ENCODE data around the gene ATG16L1. TPM values are rescaled to one million over a fixed set of nuclear protein-coding genes. Genes with fewer than 3 reads are reported as not detected.

The ATG16L1 gene
- total and polyA plus RNA-seq, 5 donors: 7.9 to 18.8 (median 17.7) TPM

DNA sequence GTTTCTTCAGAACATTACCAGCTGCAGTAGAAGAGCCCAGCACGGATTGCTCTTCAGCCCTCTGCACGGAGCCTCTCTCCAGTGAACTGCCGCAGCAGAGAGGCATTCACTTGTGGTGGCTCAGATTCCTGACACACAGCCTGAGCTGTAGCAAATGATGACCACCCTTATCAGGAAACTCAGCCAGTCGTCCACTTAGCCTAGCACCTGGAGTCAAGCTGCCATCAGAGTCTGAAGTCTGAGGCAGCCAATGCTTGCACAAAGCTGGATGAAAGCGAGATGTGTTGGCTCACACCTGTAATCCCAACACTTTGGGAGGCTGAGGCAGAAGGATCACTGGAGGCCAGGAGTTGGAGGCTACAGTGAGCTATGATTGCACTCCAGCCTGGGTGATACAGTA, 44.4 kb downstream of the ATG16L1 start:
- intact Hi-C loops (cut with DNase I): no loop called here
- no peak for ATAC-seq
- Histone ChIP-seq H3K4me3 (ENCODE audit: low read length) (no peak overlapping the region), H3K4me1 (ENCODE audit: control insufficient read depth, insufficient read depth, low read length) (no peaks in the 10 kb centered on the region), H3K27me3 (ENCODE audit: control insufficient read depth, insufficient read depth) (no peaks in the 10 kb centered on the region), H3K27ac (ENCODE audit: low read length) (no peak overlapping the region), H3K9me3 (ENCODE audit: control insufficient read depth, low read length) (no peaks in the 10 kb centered on the region)
- no peak for DNase-seq
- 80% methylated on average over 5 of the region's 5 CpGs for WGBS

DNA sequence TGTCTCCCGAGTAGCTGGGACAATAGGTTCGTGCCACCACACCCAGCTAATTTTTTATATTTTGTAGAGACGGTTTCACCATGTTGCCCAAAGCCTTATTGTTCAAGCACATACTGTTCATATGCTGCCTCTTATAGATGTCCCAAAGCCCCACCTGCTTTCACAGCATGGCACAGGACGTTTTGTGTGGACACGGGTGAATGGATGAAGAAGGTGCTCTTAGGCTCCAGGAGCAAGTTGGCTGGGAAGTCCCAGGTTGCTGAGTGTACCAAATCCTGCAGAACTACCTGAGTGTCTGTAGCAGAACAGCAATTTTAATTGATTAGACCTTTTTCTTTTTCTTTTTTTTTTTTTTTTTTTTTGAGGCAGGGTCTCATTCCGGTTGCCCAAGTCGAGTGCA, 45.6 kb downstream of the ATG16L1 start:
- WGBS: 81% methylated on average over 7 of the region's 7 CpGs
- H3K4me1 ChIP-seq (ENCODE audit: control insufficient read depth, insufficient read depth, low read length): no peaks in the 10 kb centered on the region
- no peaks in the 10 kb centered on the region for H3K9me3 ChIP-seq (ENCODE audit: control insufficient read depth, low read length)
- H3K4me3 ChIP-seq (ENCODE audit: low read length): no peak overlapping the region
- ATAC-seq (no peak), DNase-seq (no peak)
- intact Hi-C loops (cut with DNase I): no loop called here
- H3K27me3 ChIP-seq (ENCODE audit: control insufficient read depth, insufficient read depth): no peaks in the 10 kb centered on the region
- no peak overlapping the region for H3K27ac ChIP-seq (ENCODE audit: low read length)

DNA sequence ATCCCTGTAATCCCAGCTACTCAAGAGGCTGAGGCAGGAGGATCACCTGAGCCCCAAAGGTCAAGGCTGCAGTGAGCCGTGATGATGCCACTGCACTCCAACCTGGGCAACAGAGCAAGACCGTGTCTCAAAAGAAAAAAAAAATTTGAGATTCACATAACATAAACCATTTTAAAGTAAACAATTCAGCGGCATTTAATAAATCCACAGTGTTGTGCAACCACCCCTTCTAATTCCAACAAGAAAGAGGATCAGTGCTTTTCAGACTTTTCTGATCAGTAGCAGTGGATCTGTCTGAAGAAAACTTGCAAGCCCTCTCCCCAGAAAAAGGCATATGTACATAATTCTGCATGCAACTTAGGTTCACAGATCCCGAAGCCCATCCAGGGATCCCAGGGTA, 48.9 kb downstream of the ATG16L1 start:
- DNase-seq: no peak
- intact Hi-C loops (cut with DNase I): no loop called here
- Histone ChIP-seq H3K27me3 (ENCODE audit: control insufficient read depth, insufficient read depth) (no peaks in the 10 kb centered on the region), H3K9me3 (ENCODE audit: control insufficient read depth, low read length) (no peaks in the 10 kb centered on the region), H3K27ac (ENCODE audit: low read length) (no peak overlapping the region), H3K4me1 (ENCODE audit: control insufficient read depth, insufficient read depth, low read length) (no peaks in the 10 kb centered on the region), H3K4me3 (ENCODE audit: low read length) (no peak overlapping the region)
- ATAC-seq: no peak
- 96% methylated on average over 4 of the region's 4 CpGs for WGBS

DNA sequence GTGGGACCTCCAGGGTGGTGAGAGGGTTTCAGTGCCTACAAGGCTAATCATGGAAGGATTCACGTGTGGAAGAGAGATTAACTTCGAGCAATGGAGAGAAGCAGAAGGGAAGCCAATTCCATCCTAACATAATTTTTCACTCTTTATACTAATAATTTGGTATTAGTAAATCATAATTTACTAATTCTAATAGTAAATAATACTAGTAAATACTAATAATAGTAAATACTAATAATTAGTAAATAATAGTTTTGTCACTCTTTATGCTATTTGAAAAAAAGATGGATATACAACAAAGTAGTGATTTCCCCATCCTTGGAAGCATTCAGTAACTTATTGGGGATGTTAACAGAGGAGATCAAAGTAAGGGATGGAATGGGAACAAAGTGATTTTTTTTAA, 49.8 kb downstream of the ATG16L1 start:
- no peak for ATAC-seq
- intact Hi-C loops (cut with DNase I): no loop called here
- DNase-seq: no peak
- WGBS: 83% methylated on average over 2 of the region's 2 CpGs
- Histone ChIP-seq H3K4me1 (ENCODE audit: control insufficient read depth, insufficient read depth, low read length) (no peaks in the 10 kb centered on the region), H3K9me3 (ENCODE audit: control insufficient read depth, low read length) (no peaks in the 10 kb centered on the region), H3K4me3 (ENCODE audit: low read length) (no peak overlapping the region), H3K27me3 (ENCODE audit: control insufficient read depth, insufficient read depth) (no peaks in the 10 kb centered on the region), H3K27ac (ENCODE audit: low read length) (no peak overlapping the region)

DNA sequence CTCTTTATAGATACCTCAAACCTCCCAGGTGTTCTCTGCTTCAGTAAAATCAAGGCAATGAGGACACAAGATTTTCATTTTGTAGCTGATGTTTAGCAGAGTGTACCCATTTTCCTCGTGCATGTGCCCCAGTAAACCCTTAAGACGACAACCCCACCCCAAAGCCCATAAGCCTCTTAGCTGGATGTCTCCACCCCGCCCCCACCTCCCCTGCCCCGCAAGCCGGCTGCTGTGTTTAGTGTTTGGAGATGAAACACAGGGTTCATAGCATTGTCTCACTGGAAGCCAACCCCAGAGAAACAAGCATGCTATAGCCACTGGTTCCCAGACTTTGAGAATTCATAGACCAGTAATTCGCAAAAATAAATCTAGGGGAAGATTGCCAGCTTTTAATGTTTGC, 50.3 kb downstream of the ATG16L1 start:
- ATAC-seq: no peak

DNA sequence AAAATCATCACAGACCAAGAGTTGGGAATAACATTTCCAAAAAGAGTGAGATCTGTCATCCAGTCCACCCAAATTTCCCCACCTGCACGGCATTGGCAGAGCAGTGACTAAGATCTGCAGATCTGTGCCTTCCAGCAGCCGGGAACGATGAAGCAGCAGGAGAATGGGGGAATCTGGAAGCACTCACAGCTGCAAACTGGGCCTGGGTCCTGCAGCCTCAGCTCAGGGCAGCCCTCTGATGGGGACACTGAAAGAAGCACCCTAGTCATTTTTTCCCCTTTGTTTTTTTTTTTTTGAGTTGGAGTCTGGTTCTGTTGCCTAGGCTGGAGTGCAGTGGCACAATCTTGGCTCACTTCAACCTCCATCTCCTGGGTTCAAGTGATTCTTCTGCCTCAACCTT, 51.8 kb downstream of the ATG16L1 start:
- intact Hi-C loops (cut with DNase I): no loop called here
- Histone ChIP-seq H3K4me1 (ENCODE audit: control insufficient read depth, insufficient read depth, low read length) (no peaks in the 10 kb centered on the region), H3K27ac (ENCODE audit: low read length) (no peak overlapping the region), H3K27me3 (ENCODE audit: control insufficient read depth, insufficient read depth) (no peaks in the 10 kb centered on the region), H3K4me3 (ENCODE audit: low read length) (no peak overlapping the region), H3K9me3 (ENCODE audit: control insufficient read depth, low read length) (no peaks in the 10 kb centered on the region)
- 94% methylated on average over 3 of the region's 3 CpGs for WGBS
- DNase-seq (no peak), ATAC-seq (no peak)

More for the DNA sequence above, 50.3 kb downstream of the ATG16L1 start:
- H3K27ac ChIP-seq (ENCODE audit: low read length): no peak overlapping the region
- intact Hi-C loops (cut with DNase I): no loop called here
- no peaks in the 10 kb centered on the region for H3K27me3 ChIP-seq (ENCODE audit: control insufficient read depth, insufficient read depth)
- WGBS: 46% methylated on average over 6 of the region's 6 CpGs
- H3K4me3 ChIP-seq (ENCODE audit: low read length): no peak overlapping the region
- H3K9me3 ChIP-seq (ENCODE audit: control insufficient read depth, low read length): no peaks in the 10 kb centered on the region
- no peaks in the 10 kb centered on the region for H3K4me1 ChIP-seq (ENCODE audit: control insufficient read depth, insufficient read depth, low read length)
- no peak for DNase-seq

DNA sequence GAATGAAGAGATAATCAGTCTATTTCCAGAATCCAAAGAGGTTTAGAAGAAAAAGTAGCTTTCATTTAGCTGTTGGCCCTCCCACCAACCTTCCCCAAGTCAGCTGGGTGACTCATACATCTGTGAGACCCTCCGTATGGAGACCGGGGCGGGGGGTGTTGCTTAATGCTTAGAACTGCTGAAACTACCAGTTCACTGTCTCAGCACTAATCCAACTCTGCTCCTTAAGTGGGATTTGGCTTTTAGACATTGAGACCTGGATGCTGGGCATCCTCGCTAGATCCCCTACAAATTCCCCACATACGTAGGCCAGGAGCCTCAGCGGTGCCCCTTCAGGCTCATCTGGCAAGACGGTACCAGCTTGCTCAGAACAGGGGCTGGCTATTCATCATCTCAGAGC, 56.1 kb downstream of the ATG16L1 start, which contains the start of gene SAG:
Gene SAG, plus strand, starts transcription at position 252 of the 400 bp plus-strand sequence. CDS start 1,374 bp downstream, outside the sequence.
- WGBS: 72% methylated on average over 7 of the region's 7 CpGs
- no peaks in the 10 kb centered on the region for H3K27me3 ChIP-seq (ENCODE audit: control insufficient read depth, insufficient read depth)
- no peaks in the 10 kb centered on the region for H3K4me1 ChIP-seq (ENCODE audit: control insufficient read depth, insufficient read depth, low read length)
- no peak within 1 kb of the TSS for H3K27ac ChIP-seq (ENCODE audit: low read length)
- no peaks in the 10 kb centered on the region for H3K9me3 ChIP-seq (ENCODE audit: control insufficient read depth, low read length)
- intact Hi-C loops (cut with DNase I): no loop called here
- DNase-seq (no peak), ATAC-seq (peak in 1 of 2 donors; percentile 18)
- no peak within 1 kb of the TSS for H3K4me3 ChIP-seq (ENCODE audit: low read length)

DNA sequence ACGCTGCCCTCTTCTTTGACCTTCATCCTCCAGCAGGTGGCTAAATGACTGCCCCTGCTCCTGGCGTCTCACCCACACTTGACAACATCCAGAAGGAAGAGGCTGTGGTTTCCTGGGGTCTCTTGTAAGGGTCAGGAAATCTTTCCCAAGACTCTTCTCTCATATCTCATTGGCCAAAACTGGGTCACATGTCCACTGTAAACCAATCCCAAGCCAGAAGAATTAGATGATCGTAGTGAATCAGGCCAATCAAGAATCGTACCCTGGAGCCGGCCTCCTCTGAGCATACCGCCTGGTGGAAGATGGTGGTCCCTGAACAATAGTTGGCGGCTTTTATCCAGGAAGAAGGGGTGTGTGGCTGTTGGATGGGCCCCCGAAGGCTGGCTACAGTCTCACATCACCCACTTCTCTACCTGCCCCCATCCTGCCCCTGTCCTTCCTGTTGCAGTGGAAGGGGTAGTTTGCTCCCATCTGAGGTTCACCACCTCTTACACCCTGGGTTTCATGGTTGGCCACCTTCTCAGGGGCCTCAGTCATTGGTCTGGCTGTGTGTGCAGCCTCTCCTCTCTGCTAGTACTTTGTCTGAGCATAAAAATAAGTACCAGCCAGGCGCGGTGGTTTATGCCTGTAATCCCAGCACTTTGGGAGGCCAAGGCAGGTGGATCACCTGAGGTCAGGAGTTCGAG, 59.9 kb downstream of the ATG16L1 start:
- intact Hi-C loops (cut with DNase I): no loop called here
- WGBS: 81% methylated on average over 11 of the region's 11 CpGs
- no peak for DNase-seq
- no peaks in the 10 kb centered on the region for H3K27me3 ChIP-seq (ENCODE audit: control insufficient read depth, insufficient read depth)
- H3K4me3 ChIP-seq (ENCODE audit: low read length): no peak overlapping the region
- no peak overlapping the region for H3K27ac ChIP-seq (ENCODE audit: low read length)
- no peaks in the 10 kb centered on the region for H3K4me1 ChIP-seq (ENCODE audit: control insufficient read depth, insufficient read depth, low read length)
- no peaks in the 10 kb centered on the region for H3K9me3 ChIP-seq (ENCODE audit: control insufficient read depth, low read length)
- no peak for ATAC-seq

DNA sequence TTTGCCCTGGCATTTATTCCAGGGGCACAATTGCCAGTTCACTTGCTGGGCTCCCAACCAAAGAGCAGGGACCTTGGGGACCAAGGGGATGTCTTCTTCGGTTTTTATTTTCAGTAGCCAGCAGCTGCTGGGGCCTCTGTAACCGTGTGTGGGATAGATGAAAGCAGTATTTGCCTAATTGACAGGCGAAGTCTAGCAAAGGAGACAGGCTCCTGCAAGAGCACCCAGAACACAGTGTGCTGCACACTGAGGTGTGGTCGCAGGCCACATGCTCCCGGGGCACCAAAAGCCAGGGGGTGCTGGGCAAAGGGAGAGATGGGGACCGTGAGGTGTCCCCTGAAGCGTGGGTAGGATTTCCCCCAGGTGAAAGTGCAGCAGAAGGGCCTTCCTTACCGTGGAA, 61.4 kb downstream of the ATG16L1 start:
- DNase-seq (no peak), ATAC-seq (no peak)
- Histone ChIP-seq H3K4me1 (ENCODE audit: control insufficient read depth, insufficient read depth, low read length) (no peaks in the 10 kb centered on the region), H3K4me3 (ENCODE audit: low read length) (no peak overlapping the region), H3K27me3 (ENCODE audit: control insufficient read depth, insufficient read depth) (no peaks in the 10 kb centered on the region), H3K9me3 (ENCODE audit: control insufficient read depth, low read length) (no peaks in the 10 kb centered on the region), H3K27ac (ENCODE audit: low read length) (no peak overlapping the region)
- 77% methylated on average over 8 of the region's 8 CpGs for WGBS
- intact Hi-C loops (cut with DNase I): no loop called here

DNA sequence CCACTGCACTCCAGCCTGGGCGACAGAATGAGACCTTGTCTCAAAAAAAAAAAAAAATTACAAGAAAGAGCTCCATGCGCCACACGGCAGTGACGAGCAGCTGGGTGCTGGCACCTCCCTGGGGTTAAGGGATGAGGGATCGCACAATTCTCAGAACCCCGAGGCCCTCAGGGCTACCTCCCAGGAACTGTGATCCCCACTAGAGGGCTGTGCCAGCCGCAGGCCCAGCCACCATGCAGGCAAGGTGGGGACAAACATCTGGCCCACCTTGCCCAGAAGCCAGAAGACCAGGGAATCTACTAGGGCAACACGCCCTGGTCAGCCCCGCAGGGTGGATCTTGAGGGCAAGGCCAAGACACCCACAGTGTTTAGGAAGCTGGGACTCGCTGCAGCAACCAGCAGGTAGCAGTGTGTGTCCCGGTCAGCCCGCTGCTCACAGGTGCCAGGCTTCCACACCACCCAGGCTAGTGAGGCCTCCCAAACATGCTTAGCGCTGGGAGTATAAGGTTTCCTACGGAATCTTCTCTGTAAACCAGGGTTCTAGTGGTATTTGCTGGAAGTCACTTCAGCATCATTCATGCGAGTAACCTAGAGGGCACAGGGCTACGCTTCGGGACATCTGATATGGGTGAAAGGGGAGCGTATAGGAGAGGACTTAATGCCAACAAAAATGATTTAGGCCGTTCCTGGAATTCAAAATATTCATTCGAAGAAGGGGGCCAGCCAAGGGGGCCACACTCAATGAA, 62.9 kb downstream of the ATG16L1 start:
- Histone ChIP-seq H3K27me3 (ENCODE audit: control insufficient read depth, insufficient read depth) (no peaks in the 10 kb centered on the region), H3K4me3 (ENCODE audit: low read length) (no peak overlapping the region), H3K4me1 (ENCODE audit: control insufficient read depth, insufficient read depth, low read length) (no peaks in the 10 kb centered on the region), H3K9me3 (ENCODE audit: control insufficient read depth, low read length) (no peaks in the 10 kb centered on the region), H3K27ac (ENCODE audit: low read length) (no peak overlapping the region)
- DNase-seq: no peak
- intact Hi-C loops (cut with DNase I): no loop called here
- 91% methylated on average over 20 of the region's 20 CpGs for WGBS
- peak in 1 of 2 donors; percentile 16 for ATAC-seq

DNA sequence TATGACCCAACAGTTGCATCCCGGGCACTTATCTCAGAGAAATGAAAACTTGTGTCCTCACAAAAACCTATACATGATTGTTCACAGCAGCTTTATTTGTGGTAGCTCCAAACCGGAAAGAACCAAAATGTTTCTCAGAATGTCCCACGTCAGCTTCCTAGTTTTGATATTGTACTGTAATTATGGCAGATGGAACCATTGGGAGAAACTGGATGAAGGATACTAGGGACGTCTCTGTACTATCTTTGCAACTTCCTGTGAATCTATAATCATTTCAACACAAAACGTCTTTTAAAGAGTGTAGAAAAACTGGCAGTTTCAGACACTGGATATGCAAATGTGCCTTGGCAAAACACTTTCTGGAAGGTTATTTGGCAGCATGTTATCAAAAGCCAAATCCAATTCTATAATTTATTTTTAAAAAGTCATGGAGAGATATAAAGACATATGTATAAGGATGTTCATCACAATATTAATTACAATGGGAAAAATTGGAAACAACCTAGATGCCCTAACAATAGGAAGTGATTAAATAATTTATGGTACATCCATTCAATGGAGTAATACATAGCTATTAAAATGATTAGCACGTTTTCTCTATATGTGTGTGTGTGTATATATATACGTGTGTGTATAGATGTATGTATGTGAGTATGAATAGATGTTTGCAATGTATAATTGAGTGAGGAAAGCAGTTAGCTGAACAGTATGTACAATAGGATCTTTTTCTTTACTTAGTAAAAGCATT, 65.9 kb downstream of the ATG16L1 start:
- Histone ChIP-seq H3K27ac (ENCODE audit: low read length) (no peak overlapping the region), H3K27me3 (ENCODE audit: control insufficient read depth, insufficient read depth) (no peaks in the 10 kb centered on the region), H3K4me3 (ENCODE audit: low read length) (no peak overlapping the region), H3K4me1 (ENCODE audit: control insufficient read depth, insufficient read depth, low read length) (no peaks in the 10 kb centered on the region), H3K9me3 (ENCODE audit: control insufficient read depth, low read length) (no peaks in the 10 kb centered on the region)
- DNase-seq: no peak
- no peak for ATAC-seq
- intact Hi-C loops (cut with DNase I): no loop called here
- WGBS: 56% methylated on average over 7 of the region's 7 CpGs

Measured in right cardiac atrium (tissue), 5 donors.